ENCODE results near the gene PLCB2.

Gene PLCB2

DNA sequence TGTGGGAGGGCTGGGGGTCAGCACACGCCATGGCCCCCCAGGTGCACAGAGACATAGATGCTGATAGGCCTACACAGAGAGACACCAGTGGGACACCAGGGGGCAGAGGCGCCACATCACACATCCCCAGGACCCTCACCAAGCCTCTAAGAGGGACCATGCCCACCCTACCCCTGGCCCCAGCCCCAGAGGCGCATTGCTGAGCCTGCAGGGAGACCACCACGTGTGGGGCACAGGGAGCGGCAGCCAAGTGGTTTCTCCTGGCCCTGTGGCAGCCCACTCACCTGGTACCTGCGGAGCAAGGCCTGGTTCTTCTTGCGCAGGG lies 31.8 kb upstream of the PLCB2 start:
- DNase-seq (ENCODE audit: low read depth), result no peak
- TF ChIP-seq, protein P1, sequence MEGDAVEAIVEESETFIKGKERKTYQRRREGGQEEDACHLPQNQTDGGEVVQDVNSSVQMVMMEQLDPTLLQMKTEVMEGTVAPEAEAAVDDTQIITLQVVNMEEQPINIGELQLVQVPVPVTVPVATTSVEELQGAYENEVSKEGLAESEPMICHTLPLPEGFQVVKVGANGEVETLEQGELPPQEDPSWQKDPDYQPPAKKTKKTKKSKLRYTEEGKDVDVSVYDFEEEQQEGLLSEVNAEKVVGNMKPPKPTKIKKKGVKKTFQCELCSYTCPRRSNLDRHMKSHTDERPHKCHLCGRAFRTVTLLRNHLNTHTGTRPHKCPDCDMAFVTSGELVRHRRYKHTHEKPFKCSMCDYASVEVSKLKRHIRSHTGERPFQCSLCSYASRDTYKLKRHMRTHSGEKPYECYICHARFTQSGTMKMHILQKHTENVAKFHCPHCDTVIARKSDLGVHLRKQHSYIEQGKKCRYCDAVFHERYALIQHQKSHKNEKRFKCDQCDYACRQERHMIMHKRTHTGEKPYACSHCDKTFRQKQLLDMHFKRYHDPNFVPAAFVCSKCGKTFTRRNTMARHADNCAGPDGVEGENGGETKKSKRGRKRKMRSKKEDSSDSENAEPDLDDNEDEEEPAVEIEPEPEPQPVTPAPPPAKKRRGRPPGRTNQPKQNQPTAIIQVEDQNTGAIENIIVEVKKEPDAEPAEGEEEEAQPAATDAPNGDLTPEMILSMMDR (conservative IDR thresholded peaks at IDR 0.05; ENCODE audit: low read depth, low read length), result peak; percentile 31
- H3K4me3 ChIP-seq (ENCODE audit: low read length), result peak overlapping the region; percentile 64

DNA sequence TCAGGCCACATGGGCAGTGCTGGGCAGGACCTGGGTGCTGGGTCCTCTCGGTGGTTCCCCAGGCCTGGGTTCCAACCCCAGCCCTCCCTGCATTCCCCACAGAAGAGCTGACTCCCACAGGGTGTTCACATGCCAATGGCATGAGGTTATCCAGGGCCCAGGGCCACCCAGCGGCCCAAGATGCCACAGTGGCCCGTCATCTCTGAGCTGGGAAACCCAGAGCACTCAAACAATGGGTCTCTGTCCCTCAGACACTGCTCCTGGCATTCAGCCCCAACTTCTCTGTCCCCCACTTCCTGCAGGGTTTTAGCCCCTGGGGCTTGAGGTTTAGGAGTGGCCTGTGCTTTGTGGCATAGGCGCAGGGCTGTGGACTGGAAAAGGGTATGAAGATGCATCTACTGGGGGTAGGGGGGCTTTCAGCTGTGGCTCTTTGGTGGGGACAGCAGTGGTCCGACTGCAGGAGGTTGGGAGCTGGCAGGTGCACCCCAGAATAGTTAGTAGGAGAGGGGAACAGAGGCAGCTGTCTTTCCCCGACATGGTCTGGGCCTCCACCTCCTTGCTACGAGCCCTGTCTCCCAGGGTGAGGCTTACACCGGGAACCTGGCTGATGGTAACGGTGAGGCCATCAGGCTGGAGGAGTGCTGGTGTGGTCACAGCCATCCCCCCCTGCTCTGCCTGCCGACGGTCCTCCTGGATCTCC lies 31.3 kb upstream of the PLCB2 start:
- DNase-seq (ENCODE audit: low read depth), result peak; percentile 83
- H3K4me3 ChIP-seq (ENCODE audit: low read length), result peak overlapping the region; percentile 64

DNA sequence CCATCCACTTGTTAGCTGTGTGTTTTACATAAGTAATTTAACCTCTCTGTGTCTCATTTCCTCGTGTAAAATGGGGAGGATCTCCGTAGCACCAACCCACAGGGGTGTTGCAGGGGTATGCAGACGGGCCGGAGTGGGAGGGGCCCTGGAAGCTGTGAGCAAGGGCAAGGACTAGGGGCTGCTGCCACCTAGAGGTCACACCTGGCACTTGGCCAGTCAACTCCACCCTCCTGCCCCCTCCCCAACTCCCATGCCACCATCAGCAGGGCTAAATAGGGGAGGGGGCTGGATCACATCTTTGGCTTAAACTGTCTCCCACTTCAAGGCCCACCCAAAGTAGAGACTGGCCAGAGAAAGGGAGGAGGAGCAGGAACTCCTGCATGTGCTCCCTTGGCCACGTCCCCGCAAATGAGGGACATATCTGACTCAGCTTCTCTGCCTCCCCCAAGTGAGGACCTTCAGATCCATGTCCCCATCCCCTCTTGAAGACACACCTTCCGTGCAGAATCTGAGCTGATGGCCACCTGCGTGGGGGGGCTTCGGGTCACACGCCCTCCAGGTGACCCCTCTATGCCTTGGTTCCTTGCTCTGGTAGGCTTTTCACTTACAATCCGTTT lies 30.4 kb upstream of the PLCB2 start:
- DNase-seq (ENCODE audit: low read depth), result no peak
- TF ChIP-seq, protein P1 (conservative IDR thresholded peaks at IDR 0.05; ENCODE audit: low read depth, low read length), result peak; percentile 82
- H3K4me3 ChIP-seq (ENCODE audit: low read length), result peak overlapping the region; percentile 64

More for the DNA sequence above, 31.3 kb upstream of the PLCB2 start:
- TF ChIP-seq, protein P1 (conservative IDR thresholded peaks at IDR 0.05; ENCODE audit: low read depth, low read length), result no peak

DNA sequence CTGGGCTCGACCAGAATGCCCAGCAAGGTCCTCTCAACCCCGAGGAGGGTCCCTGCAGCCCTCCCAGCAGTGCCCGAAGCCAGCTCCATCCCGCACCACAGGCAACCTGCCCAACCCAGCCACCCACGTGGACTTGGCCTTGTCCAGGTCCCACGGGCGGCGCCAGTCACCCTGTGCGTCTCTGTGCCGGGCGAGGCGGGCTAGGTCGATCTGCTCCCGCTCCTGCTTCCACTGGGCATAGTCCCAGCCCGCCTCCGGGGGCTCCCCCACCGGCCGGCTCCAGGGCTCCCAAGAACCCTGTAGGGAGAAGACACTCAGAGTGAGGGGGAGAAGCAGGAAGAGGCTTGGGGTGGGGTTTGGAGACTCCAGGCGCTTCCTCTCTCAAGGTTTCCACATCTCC lies 29.9 kb upstream of the PLCB2 start:
- TF ChIP-seq, protein P1 (conservative IDR thresholded peaks at IDR 0.05; ENCODE audit: low read depth, low read length), result no peak
- no peak for DNase-seq (ENCODE audit: low read depth)
- peak overlapping the region; percentile 64 for H3K4me3 ChIP-seq (ENCODE audit: low read length)

DNA sequence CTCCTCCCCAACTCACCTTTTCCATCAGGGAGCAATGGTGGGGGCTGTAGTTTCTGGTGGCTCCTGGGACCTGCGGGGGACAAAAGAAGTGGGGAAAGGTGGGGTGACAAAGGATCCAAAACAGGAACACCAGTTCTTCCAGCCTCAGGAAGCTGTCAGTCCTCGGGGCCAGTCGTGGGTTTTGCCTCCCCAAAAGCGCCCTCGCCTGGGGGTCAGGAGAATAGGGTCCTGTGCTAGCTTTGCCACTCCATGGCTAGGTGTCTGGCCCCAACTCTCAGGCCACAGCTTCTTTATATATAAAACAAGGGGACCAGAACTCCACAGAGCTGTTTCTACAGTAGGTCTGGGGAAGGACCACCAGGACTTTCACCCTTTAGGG lies 29.0 kb upstream of the PLCB2 start:
- no peak overlapping the region for H3K4me3 ChIP-seq (ENCODE audit: low read length)

DNA sequence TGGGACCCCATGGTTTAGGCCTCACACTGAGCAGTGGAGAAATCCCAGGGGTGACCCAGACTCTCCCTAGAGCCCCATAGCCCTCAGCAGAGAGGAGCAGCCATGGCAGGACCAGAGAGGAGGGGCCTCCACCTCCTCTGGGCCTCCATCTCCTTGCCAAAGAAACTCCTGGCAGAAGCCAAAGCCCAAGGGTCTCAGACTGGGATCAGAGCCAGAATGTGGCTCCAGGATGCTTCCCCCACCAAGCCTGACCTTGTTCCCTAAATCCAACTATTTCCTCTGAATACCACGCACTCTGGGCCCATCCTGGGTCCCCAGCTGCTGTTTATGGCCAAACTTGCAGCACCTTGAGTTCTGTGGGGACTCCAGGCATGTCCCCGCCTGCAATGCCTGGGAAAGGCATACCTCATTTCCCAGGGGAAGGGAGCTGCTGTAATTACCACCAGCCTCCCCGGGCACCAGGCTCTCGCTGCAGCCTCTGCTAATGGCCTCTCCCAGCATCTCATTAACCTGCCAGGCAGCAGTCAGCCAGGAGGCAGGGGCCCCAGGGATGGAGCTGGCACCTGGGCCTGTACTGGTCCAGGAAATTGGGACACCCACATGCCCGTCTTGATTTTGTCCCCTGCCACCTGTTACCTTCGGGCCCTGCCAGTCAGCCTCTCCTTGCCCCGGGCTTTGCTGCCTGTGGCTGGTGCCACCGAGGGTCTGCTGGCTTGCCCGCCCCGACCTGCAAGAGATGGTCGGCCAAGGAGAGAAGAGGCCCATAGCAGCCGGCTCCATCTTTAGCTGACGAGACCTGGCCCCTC lies 28.4 kb upstream of the PLCB2 start:
- TF ChIP-seq, protein P1 (conservative IDR thresholded peaks at IDR 0.05; ENCODE audit: low read depth, low read length), result no peak
- DNase-seq (ENCODE audit: low read depth), result no peak
- no peak overlapping the region for H3K4me3 ChIP-seq (ENCODE audit: low read length)

More for the DNA sequence above, 29.0 kb upstream of the PLCB2 start:
- TF ChIP-seq, protein P1 (conservative IDR thresholded peaks at IDR 0.05; ENCODE audit: low read depth, low read length), result peak; percentile 7
- no peak for DNase-seq (ENCODE audit: low read depth)
